DOHH2 (cell line): ENCODE data around the gene CLDND1.

Source experiments
- EZH2phosphoT487 ChIP-seq: fragments of 200-600 bp; sonication (generic); IDR thresholded peaks from 2 replicates; pipeline ENCODE4 v1.6.1; 2017; ENCODE audit warnings: borderline replicate concordance, mild to moderate bottlenecking, antibody characterized with exemption, low read length, moderate library complexity, mixed read lengths
- TF ChIP-seq, protein P1 (sequence below): fragments of 200-600 bp; sonication (generic); IDR thresholded peaks from one replicate; pipeline ENCODE4 v1.5.1; 2014; ENCODE audit warnings: antibody characterized with exemption, mild to moderate bottlenecking, low read depth, low read length; ENCODE audit not compliant: poor library complexity, severe bottlenecking

GRCh38 chr3:98531622-98532274, 9.0 kb upstream of the CLDND1 start, which contains the start of gene GPR15:
- TF ChIP-seq, protein P1, sequence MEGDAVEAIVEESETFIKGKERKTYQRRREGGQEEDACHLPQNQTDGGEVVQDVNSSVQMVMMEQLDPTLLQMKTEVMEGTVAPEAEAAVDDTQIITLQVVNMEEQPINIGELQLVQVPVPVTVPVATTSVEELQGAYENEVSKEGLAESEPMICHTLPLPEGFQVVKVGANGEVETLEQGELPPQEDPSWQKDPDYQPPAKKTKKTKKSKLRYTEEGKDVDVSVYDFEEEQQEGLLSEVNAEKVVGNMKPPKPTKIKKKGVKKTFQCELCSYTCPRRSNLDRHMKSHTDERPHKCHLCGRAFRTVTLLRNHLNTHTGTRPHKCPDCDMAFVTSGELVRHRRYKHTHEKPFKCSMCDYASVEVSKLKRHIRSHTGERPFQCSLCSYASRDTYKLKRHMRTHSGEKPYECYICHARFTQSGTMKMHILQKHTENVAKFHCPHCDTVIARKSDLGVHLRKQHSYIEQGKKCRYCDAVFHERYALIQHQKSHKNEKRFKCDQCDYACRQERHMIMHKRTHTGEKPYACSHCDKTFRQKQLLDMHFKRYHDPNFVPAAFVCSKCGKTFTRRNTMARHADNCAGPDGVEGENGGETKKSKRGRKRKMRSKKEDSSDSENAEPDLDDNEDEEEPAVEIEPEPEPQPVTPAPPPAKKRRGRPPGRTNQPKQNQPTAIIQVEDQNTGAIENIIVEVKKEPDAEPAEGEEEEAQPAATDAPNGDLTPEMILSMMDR = no peak
- TF ChIP-seq EZH2phosphoT487 = no peak
